Epithelial cell of esophagus (primary cell): Measurements from ENCODE around the gene SRF.

Source experiments
- DNase-seq: peaks from one replicate; pipeline ENCODE4 v3.0.0; 2010; ENCODE audit warnings: low read depth
- H3K4me3 ChIP-seq: 2 replicates; pipeline ENCODE4 v1.5.1; 2011; ENCODE audit warnings: mild to moderate bottlenecking, low read length, control low read depth
- TF ChIP-seq, protein P1 (sequence below): IDR thresholded peaks from 2 replicates; pipeline ENCODE4 v1.5.1; 2011; ENCODE audit warnings: low read depth, mild to moderate bottlenecking, low read length, control low read depth, inconsistent platforms; ENCODE audit not compliant: insufficient read depth; ENCODE audit errors: missing control alignments

The SRF gene

DNA sequence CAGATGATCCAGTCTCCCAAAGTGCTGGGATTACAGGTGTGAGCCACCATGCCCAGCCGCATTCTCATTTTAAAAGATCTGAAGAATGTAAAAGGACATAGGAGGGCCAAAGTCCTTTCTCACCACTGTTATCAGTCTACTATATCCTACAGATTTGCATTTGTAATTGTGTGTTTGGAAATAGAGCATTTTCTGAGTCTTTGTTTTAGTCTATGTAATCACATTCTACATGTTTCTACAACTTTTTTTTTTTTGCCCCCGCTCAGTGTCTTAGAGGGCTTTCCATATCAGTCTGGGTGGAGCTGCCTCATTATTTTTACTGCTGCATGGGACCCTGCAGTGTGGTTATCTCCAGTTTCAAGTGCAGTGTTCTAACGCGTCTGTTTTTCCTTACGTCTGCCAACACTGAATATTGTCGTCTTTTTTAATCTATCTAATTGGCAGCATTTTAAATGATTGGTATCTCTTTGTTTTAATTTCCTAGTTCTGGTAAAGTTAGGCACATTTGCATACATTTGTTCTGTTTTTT, 18.8 kb downstream of the SRF start:
- no peak for DNase-seq
- TF ChIP-seq, protein P1, sequence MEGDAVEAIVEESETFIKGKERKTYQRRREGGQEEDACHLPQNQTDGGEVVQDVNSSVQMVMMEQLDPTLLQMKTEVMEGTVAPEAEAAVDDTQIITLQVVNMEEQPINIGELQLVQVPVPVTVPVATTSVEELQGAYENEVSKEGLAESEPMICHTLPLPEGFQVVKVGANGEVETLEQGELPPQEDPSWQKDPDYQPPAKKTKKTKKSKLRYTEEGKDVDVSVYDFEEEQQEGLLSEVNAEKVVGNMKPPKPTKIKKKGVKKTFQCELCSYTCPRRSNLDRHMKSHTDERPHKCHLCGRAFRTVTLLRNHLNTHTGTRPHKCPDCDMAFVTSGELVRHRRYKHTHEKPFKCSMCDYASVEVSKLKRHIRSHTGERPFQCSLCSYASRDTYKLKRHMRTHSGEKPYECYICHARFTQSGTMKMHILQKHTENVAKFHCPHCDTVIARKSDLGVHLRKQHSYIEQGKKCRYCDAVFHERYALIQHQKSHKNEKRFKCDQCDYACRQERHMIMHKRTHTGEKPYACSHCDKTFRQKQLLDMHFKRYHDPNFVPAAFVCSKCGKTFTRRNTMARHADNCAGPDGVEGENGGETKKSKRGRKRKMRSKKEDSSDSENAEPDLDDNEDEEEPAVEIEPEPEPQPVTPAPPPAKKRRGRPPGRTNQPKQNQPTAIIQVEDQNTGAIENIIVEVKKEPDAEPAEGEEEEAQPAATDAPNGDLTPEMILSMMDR, result no peak
- H3K4me3 ChIP-seq, result no peak overlapping the region

DNA sequence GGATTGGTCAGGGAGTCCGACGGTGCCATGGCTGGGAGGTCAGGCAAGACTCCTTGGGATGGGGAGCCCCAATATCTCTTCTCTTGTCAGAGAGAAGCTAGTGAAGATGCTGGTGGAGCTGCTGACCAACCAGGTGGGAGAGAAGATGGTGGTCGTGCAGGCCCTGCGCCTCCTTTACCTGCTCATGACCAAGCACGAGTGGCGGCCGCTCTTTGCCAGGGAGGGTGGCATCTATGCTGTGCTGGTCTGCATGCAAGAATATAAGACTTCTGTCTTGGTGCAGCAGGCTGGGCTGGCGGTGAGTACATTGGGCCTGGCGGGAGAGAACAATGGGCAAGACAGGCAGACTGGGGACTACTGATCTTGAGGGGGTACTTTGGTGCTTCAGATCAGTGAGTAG, 21.8 kb downstream of the SRF start:
- DNase-seq, result no peak
- TF ChIP-seq, protein P1, result no peak

DNA sequence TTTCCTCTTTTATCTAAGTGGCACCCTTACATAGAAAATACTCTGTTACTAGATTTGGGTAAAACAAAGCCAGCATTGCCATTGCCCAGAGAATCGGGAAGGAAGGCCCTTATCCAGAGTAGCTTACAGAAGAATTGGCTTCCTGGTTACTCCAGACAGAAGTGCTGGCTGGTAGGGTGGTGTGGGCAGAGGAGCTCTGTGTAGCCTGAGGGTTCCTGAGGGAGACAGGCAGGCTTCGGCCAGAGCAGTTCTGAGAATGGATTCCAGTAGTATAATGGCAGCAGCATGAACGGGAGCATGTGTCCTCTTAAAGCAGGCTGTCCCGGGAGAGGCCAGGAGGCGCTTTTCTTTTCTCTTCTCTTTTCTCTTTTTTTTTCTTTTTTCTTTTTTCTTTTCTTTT, 22.9 kb downstream of the SRF start:
- H3K4me3 ChIP-seq, result no peak overlapping the region
- DNase-seq, result no peak
- TF ChIP-seq, protein P1, result no peak

More for the DNA sequence above, 21.8 kb downstream of the SRF start:
- no peak overlapping the region for H3K4me3 ChIP-seq

DNA sequence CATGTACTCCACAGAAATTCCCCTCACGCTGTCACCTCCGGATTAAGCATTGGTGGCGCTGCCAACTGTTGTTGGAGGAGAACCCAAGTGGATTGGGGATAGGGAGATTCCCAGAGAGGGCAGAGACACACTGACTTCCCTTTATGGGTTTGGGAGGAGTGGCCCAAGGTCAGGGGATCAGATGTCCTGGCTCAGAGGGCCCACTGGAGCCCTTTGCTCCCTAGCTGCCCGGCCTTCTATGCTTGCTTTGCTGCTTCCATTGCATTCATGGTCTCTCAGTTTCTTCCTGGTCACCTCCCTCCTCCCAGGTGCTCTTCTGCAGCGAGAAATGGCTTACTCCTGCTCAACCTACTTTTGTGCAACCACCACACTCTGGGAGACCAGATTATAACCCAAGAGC, 25.3 kb downstream of the SRF start:
- TF ChIP-seq, protein P1, result no peak
- DNase-seq, result no peak
- H3K4me3 ChIP-seq, result no peak overlapping the region

DNA sequence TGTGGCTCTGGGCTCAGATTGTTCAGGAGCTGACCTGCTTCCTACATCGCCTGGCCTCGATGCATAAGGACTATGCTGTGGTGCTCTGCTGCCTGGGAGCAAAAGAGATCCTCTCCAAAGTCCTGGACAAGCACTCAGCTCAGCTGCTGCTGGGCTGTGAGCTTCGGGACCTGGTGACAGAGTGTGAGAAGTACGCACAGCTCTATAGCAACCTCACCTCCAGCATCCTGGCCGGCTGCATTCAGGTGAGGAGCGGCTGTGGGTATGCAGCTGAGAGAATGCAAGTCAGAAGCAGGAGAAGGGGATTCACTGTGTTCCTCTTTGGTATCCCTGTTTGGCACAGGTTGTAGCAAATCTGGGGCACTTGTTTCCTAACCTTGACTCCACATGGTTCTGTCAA, 28.8 kb downstream of the SRF start:
- DNase-seq, result no peak
- TF ChIP-seq, protein P1, result no peak

DNA sequence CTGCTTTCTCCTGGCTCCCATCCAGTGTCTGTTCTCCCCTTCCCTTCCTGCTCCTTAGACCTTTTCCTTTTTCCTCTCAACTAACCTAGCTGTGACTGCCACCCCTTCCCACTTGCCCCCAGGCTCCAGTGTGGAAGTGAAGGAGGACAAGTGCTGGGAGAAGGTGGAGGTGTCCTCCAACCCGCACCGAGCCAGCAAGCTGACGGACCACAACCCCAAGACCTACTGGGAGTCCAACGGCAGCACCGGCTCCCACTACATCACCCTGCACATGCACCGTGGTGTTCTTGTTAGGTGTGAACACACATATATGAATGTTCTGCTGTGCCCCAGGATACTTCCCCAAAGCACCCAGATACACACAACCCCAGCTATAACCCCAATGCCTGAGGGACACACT, 29.5 kb downstream of the SRF start:
- no peak overlapping the region for H3K4me3 ChIP-seq
- no peak for DNase-seq

More for the DNA sequence above, 28.8 kb downstream of the SRF start:
- no peak overlapping the region for H3K4me3 ChIP-seq

DNA sequence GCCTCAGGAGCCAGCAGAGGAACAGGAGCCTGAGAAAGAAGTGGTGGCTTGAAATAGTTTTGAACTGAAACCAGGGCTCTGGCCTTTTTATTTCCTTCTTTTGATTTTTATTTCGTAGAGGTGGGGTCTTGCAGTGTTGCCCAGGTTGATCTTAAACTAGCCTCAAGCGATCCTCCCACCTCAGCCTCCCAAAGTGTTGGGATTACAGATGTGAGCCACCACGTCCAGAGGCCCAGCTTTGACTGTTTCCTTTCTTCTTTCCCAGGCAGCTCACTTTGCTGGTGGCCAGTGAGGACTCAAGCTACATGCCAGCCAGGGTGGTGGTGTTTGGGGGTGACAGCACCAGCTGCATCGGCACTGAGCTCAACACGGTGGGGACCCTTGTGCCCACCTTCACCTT, 31.4 kb downstream of the SRF start:
- H3K4me3 ChIP-seq, result no peak overlapping the region
- TF ChIP-seq, protein P1, result no peak
- no peak for DNase-seq

More for the DNA sequence above, 29.5 kb downstream of the SRF start:
- TF ChIP-seq, protein P1, result no peak
